GM21717 (cell line): ENCODE data around the gene PHLPP2.
A peak's percentile ranks its signal among the peaks of the same experiment; 100 is the strongest.
"Not testable (repeated sequence)": the region's sequence is repeated elsewhere in the genome, so short reads cannot be mapped to it uniquely, and the experiment has no call there.

Source experiments
- ATAC-seq: cut with Tn5 transposase; IDR thresholded peaks from one replicate; pipeline ENCODE4 v1.9.1; 2021; ENCODE audit warnings: mild to moderate bottlenecking, moderate library complexity; ENCODE audit not compliant: unreplicated experiment

PHLPP2 gene

DNA sequence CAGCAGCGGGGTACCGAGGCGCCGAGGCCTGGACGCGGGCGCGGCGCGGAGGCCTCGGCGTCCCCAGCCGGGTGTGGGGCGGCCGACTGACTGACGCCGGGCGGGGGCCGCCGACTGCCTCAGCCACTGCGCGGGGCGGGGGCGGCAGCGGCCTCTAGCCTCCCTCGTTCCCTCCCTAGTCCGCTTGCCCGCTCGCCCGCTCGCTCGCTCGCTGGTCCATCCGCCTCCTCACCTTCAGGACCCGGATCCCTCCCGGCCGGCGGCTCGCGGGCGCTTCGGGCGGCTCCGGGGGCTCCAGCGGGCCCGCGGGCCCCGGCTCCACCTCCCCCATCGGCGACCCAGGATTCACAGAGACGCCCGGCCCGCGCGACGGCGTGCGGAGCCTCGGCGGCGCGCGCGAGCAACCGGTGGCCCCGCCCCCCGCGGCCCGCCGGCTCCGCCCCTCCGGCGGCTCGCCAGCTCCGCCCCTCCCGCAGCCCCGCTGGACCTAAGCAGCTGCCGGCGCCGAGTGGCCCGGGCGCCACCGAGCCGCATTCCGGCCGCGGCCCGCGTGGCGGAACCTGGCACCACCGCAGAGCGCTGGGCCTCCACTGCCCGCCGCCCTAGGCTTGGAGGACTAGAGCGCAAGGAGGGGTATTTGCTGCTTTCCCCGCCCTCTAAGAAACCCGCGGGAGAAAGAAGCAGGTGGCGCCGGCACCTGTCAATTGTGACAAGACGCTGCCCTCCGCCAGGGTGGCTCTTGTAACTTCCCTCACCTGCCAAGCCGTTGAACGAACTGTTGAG, 773 bp downstream of the PHLPP2 start:
- ATAC-seq = peak; percentile 71

DNA sequence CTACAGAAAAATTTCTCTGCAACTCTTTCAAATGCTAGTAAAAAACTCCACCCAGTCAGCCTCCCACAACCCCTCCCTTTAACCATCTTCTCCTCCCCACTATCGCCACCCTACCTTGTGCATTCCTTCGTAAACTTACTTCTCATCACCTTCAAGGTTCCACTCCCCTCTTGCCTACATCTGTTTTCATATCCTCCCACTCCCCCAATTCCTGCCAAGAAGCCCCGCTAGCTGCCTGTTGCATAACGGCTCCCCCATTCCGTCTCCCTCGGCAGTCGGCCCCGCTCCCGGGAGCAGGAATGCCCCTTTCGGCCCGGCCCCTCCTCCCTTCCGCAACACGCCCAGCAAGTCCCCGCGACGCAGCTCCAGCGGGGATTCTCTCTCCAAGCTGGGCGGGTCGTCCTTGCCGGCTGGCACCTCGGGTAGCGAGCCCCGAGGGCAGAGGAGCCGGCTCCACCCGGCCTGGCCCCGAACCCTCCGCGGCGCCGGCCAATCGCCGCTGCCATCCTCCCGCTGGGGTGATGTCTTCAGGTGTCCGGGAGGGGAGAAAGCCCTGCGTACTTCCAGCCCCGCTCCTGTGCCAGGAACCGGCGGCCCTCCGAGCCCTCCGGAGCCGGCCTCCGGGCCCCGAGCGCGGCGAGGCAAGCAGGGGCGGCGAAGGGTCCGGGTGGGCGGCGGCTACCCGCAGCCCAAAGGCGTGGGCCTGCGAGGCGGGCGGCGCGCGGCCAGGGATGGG, 1.5 kb downstream of the PHLPP2 start:
- peak; percentile 41 for ATAC-seq

DNA sequence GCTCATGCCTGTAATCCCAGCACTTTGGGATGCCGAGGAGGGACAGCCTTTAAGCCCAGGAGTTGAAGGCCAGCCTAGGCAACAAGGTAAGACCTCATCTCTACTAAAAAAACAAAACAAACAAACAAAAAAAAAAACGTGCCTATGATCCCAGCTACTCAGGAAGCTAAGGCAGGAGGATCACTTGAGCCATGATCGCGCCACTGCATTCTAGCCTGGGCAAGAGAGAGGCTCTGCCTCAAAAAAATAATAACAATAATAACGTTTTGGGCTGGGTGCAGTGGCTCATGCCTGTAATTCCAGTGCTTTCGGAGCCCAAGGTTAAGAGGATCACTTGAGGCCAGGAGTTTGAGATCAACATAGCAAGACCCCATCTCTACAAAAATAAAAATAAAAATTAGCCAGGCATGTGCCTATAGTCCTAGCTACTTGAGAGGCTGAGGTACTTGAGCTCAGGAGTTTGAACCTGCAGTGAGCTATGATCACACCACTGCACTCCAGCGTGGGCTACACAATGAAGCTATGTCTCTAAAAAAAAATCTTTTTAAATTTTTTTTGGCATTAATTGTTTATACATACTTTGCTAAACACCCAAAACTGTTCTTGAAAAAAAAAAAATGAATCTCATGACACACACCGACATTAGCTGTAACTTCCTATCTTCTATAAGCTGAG, 3.3 kb downstream of the PHLPP2 start:
- ATAC-seq = no peak

DNA sequence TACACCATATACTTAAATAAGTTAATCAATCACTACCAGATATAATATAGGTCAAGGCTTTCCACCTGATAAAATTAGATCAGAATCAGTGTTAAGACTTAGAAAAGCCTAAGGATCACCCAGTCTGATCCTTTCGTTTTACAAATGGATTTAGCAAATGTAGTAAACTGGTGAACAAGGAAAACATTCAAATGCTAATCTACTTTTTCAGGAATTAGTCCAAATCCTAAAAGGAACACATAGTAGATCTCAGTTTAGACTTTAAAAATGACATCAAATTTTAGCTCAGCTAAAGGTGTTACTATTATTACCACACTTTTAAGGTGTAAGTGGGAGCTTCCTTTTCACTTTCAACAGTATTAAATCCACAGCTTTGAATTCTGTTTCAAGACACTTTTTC, 12.0 kb downstream of the PHLPP2 start:
- no peak for ATAC-seq

DNA sequence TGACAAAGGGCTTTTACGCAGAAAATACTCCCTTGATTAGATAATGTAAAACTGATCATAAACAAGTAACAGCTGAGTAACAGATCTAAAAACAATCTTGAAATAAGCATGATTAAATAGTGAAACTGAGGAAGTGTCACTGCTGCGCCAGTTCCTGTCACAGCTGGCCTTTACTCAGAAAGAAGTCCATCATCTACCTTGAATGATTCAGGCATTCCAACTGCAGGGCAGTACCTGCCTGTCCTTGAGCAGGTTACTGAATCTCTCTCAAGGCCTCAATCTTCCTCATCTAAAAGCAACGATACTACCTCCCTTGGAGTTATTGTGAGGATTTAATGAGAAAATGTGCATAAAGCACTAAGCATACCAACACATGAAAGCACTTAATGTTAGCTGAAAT, 12.7 kb downstream of the PHLPP2 start:
- ATAC-seq = no peak

DNA sequence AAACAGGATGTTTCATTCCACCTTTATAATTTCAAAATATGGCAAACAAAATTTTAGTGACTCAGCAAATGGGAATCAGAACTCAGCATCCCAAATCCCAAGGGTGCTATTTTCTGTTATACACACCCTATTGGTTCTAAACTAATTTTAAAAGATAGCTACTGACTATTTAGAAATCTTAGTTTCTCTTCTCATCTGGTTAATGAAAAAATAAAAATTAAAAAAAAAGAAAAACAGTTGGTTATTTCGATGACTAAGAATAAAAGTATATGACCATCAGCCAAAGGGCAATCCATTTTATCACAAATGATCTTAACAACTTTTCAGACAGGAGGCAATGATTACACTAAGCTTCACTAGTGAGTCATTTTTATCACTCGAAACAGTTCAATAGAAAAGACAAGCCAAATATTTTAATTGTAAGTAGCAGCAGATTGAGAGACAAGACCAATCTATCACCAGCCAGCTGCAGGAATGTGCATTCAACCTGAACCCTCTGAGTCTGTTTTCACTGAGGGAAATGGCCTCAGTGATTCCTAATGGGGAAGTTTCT, 15.2 kb downstream of the PHLPP2 start:
- no peak for ATAC-seq

DNA sequence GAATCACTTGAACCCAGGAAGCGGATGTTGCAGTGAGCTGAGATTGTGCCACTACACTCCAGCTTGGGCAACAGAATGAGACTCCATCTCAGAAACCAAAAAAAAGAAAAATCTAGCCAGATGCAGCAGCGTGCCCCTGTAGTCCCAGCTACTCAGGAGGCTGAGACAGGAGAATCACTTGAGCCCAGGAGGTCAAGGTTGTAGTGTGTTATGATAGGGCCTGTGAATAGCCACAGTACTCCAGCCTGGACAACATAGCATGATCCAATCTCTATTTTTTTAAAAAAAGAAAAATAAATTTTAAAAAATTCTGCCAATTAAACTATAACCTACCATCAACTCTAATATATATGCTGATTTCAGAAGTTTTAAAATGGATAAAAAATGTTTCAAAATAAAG, 15.8 kb downstream of the PHLPP2 start:
- ATAC-seq = no peak

DNA sequence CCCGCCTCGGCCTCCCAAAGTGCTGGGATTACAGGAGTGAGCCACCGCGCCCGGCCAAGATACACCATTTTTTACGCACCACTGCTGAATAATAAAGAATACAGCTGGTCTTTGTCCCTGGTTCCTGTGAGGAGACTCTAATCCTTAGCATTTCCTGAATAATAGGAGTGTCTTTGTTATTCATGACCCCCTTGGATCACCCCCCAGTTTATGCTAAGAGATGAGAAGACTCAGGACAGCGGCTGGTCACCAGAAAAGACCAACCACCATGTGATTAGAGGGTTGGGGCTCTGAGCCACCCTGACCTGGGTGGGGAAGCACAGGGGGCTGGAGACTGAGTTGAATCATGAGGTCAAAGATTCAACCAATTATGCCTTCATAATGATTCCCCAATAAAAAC, 17.3 kb downstream of the PHLPP2 start:
- no peak for ATAC-seq

DNA sequence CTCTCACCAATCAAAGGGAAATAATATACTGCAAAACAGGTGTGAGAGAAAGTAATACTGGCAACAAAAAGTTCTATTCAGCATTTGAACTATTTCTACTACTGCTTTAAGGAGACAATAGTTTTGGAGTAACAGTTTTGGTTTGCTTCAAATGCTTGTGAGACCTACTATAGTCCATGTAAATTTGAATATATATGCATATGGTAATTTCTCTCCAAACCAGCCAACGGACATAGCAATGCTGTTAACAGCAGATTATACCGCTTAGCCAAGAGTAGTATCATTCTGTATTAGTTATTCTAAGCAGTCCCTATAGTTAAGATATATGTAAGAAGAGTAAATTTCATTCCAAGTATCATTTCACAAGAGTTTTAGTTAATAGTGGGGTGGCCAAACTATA, 18.5 kb downstream of the PHLPP2 start:
- ATAC-seq = no peak

DNA sequence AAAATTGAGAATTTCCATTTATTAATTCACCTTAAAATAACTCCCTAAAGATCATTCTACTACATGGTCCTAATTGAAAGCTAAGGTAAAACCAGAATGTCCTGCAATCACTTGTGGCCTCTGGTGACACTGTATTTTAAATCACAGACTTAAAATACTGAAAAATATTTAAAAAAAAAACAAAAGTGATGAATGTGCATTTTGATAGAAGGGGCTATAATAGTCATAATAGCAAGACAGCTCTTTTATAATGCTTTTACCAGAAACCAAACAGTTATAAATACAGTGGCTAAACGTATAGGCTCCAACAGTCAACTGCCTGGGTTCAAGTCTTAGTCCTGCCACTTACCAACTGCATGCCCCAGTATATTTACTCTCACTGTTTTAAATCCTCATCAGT, 21.2 kb downstream of the PHLPP2 start:
- ATAC-seq = no peak

DNA sequence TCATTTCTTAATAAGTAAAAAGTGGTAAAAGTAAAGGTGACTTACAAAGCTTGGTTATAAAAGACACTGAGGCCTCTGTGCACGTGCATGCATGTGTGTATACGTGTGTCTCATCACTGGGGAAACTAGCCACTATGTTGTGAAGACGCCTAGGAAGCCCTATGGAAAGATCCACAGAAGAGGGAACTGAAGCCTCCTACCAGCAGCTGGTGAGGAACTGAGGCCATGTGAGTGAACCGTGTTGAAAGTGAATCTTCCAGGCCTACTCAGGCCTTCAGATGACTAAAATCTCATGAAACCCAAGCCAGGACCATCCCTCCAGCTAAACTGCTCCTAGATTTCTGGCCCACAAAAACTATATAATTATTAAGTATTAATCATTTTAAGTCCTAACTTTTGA, 23.7 kb downstream of the PHLPP2 start:
- ATAC-seq = no peak

DNA sequence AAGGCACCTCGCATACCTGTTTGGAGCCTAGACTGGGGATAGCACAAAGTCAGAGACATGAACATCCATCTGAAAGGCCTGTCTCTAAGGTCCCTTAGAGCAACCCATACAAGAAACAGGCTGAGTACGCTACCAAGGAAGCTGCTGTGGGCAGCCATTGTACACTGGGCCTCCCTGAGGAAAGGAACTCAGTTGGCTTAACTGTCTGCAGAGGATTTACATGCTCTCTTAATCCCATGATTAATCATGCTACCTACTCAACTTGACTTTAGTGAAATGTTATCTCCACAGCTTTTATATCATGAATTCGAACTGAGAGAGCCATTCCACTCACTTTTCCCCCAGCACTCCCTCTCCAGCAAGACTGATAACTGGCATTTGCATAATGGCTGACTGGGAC, 26.0 kb downstream of the PHLPP2 start:
- ATAC-seq = no peak

DNA sequence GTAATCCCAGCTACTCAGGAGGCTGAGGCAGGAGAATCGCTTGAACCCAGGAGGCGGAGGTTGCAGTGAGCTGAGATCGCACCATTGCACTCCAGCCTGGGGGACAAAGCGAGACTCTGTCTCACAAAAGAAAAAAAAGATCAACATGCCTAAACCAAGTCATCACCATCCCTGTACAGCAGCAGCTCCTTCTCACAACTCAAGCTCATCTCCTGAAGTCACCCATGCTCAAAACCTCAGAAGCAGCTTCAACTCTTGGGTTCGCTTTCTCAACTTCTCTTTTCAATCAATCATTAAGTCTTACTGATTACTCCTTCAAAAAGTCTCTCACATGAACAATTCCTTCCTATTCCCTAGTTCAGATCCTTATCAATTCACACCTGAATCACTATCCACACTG, 31.3 kb downstream of the PHLPP2 start:
- no peak for ATAC-seq

DNA sequence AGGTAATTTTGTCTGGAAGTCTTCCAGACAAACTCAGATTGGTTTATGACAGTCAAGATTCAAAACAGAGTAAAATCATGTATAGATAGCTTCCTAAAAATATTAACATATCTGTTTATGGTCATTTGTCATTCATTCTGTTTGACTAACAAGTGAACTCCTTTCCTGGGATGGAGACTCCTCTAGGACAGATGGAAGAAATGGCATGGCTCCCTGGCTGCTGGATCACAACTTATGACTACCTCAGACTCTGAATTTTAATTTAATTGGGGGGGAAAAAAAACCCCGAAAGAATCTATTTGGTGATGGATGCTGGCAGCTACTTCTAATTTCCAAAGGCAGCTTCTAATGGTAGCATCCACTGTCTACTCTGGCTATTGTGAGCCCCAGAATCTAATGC, 34.6 kb downstream of the PHLPP2 start:
- ATAC-seq = no peak

DNA sequence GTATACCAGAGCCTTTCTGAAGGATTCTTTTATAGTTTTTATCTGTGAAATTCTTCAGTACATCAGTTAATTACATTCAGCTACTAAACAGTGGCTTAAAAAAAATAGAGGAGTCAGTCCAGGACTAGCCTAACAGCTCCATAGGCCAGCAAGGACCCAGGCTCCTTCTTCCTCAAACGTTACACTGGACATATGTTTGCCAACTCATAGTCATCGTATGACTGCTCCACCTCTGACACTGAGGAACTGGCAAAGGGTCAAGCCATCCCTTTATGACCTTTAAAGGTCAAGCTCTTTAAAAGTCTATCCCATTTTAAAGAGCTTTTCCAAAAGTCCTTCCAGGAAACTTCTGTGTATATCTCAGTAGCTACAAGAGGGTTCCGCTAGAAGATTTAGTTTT, 36.6 kb downstream of the PHLPP2 start:
- no peak for ATAC-seq

DNA sequence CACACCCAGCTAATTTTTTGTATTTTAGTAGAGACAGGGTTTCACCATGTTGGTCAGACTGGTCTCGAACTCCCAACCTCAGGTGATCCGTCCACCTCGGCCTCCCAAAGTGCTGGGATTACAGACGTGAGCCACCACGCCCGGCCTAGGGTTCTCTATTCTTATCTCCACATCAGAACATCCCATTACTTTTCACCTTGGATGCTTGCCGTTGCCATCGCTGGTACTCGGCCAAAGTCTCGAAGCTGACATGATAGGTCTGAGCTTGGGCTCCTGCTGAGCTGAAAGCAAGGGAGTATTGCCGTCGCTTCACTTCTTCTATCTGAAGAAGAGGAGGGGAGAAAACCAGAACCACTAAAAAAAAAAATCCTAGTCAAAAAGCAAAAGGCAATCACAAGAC, 40.2 kb downstream of the PHLPP2 start:
- ATAC-seq = not testable (repeated sequence)

DNA sequence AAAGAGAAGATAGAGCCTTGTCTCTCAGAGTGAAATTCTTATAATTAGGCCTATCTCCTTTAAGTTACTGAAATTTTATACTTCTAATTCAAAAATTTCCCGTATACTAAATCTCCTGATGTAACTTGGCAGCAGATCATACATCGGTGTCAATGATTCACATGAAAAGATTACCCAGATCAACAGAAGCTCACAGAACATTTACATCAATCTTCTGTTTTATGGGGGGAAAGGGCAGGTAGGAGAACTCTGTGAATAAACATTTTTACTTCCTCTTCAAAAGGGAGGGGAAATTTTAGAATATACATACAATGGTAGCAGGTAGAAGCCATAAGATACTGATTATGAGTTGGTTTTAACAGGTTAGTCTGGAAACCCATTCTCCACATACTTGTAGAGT, 43.1 kb downstream of the PHLPP2 start:
- ATAC-seq = no peak

DNA sequence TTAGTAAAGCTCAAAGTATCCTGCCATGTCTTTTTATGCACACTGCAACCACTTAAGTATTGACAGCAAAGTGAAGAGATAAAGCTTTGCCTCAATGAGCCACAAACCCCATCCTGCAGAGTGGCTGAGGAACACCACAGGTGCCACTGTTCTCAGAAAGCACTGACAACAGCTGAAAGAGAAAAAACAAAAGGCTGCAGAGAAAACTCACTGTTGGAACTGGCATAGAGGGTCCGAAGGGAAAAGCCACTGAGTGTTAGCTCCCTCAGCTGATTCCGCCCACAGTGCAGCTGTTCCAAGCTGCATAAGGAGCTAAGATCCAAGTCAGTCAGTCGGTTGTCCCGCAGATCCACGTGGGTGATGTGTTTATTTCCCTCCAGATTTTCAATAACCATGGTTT, 48.3 kb downstream of the PHLPP2 start:
- ATAC-seq = no peak

DNA sequence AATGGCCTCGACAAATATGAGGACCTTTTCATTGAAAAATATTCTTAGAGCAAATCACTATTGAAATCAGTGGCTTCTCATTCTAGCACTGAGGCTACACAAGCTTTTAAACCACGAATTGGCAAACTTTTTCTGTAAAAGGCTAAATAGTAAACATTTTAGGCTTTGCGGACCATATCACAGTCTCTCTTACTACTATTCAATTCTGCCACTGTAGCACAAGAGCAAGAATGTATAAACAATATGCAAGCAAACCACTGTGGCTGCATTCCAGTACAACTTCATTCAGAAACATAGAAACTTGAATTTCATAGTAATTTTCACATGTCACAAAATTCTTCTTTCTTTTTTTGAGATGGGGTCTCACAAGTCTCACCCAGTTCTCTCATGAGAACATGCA, 49.1 kb downstream of the PHLPP2 start:
- no peak for ATAC-seq

DNA sequence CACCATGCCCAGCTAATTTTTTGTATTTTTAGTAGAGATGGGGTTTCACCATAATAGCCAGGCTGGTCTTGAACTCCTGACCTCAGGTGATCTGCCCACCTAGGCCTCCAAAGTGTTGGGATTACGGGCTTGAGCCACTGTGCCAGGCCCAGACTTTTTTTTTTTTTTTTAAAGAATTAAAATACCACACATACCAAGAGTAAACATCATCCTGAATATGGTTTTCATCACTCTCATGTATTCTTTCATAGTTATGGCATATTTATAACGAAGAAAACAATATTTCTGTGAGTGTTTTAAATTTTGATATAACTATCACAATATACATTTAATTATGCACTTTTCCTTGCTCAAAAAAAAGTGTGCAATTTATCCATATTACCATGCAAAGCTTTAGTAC, 50.3 kb downstream of the PHLPP2 start:
- no peak for ATAC-seq

DNA sequence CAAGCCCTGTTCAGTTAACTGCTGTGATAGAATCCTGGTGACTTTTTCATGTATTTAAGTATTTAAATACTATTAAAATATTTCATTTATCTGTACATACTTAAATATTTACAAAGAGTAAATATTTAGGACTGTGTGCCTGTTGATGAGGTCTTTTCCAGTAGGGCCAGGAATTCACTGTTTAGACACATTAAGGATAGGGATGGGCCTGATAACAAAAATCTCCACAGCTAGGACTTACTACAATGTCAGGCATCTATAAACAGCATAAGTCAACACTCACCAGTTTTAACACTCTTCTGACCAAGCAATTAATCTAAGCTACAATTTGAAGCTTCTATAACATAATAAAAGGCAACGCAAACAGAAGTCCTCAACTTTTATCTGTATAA, 50.9 kb downstream of the PHLPP2 start:
- no peak for ATAC-seq
